HL-60/S4 treated with phorbol 12-myristate 13-acetate at 8.2 ng/mL for 4 days and 3 days (cell line): ENCODE data around the gene PRPF8.

Source experiments
- in situ Hi-C: fragments of 300-500 bp; cut with MboI; formaldehyde crosslinking; loops from 2 replicates; pipeline ENCODE4 v1.15.0; 2022; ENCODE audit warnings: low sequenced_read_pairs

Gene PRPF8

GRCh38 chr17:1628856-1629503 lies 55.7 kb downstream of the PRPF8 start:
- in situ Hi-C loops, result no loop called here

GRCh38 chr17:1627982-1628855 lies 56.4 kb downstream of the PRPF8 start, which contains the start of gene SLC43A2:
SLC43A2 (minus strand) TSS chr17:1628834; CDS start chr17:1627874, 960 bp downstream.
- in situ Hi-C loops, result no loop called here

GRCh38 chr17:1627182-1627981 lies 57.3 kb downstream of the PRPF8 start:
- in situ Hi-C loops, result no loop called here

- in situ Hi-C loops, result no loop called here
These were observed 58.3 kb downstream of the PRPF8 start for GRCh38 chr17:1626333-1626732.

GRCh38 chr17:1625581-1625980 lies 59.1 kb downstream of the PRPF8 start:
- in situ Hi-C loops, result no loop called here

GRCh38 chr17:1625053-1625452 lies 59.6 kb downstream of the PRPF8 start:
- in situ Hi-C loops, result no loop called here

- in situ Hi-C loops, result no loop called here
These were observed 60.0 kb downstream of the PRPF8 start for GRCh38 chr17:1624650-1625049.

GRCh38 chr17:1623057-1623630 lies 61.5 kb downstream of the PRPF8 start:
- in situ Hi-C loops, result no loop called here

GRCh38 chr17:1621273-1621954 lies 63.3 kb downstream of the PRPF8 start:
- in situ Hi-C loops, result no loop called here

- in situ Hi-C loops, result no loop called here
These were observed 64.2 kb downstream of the PRPF8 start for GRCh38 chr17:1620486-1620885.

GRCh38 chr17:1617620-1618174 lies 67.0 kb downstream of the PRPF8 start:
- in situ Hi-C loops, result no loop called here

- in situ Hi-C loops, result no loop called here
These were observed 68.6 kb downstream of the PRPF8 start for GRCh38 chr17:1616101-1616500.

- in situ Hi-C loops, result no loop called here
These were observed 72.3 kb downstream of the PRPF8 start for GRCh38 chr17:1612400-1612799.

- in situ Hi-C loops, result no loop called here
These were observed 73.0 kb downstream of the PRPF8 start for GRCh38 chr17:1611715-1612114.

- in situ Hi-C loops, result no loop called here
These were observed 76.0 kb downstream of the PRPF8 start for GRCh38 chr17:1608676-1609075.

GRCh38 chr17:1607971-1608320 lies 76.7 kb downstream of the PRPF8 start:
- in situ Hi-C loops, result no loop called here

GRCh38 chr17:1606352-1606985 lies 78.2 kb downstream of the PRPF8 start:
- in situ Hi-C loops, result no loop called here

- in situ Hi-C loops, result no loop called here
These were observed 78.9 kb downstream of the PRPF8 start for GRCh38 chr17:1605681-1606351.

GRCh38 chr17:1604831-1605528 lies 79.7 kb downstream of the PRPF8 start:
- in situ Hi-C loops, result no loop called here
